Upper lobe of left lung (tissue), 4 donors: Measurements from ENCODE around the gene ZDHHC11B.

Source experiments
- CTCF ChIP-seq, 6 experiments: fragments of 450-650 bp in 4 of 6; fragments of 200-600 bp in 2 of 6; sonication (generic) in 2 of 6; IDR thresholded peaks; one replicate each; pipeline ENCODE4 v1.5.1; 2016 to 2019; ENCODE audit warnings: antibody characterized with exemption in 6 of 6
- POLR2A ChIP-seq, 4 donors: fragments of 450-650 bp; IDR thresholded peaks; one replicate each; pipeline ENCODE4 v1.5.1; 2016 to 2017; ENCODE audit warnings: antibody characterized with exemption in 4 of 4, mild to moderate bottlenecking in 2 of 4
- POLR2AphosphoS5 ChIP-seq, 2 donors: sonication (generic); formaldehyde crosslinking; IDR thresholded peaks; one replicate each; pipeline ENCODE4 v1.5.1; 2017; ENCODE audit warnings: antibody characterized with exemption in 2 of 2

GRCh38 chr5:668283-668995, 116.1 kb downstream of the ZDHHC11B start:
- TF ChIP-seq CTCF (IDR thresholded peaks at IDR 0.05), result no peak
- no peak for TF ChIP-seq POLR2A (IDR thresholded peaks at IDR 0.05)
- no peak for TF ChIP-seq POLR2AphosphoS5 (IDR thresholded peaks at IDR 0.05)
